HG02884 (cell line): ENCODE measurements around the gene PDIA5.

Source experiments
- ATAC-seq: cut with Tn5 transposase; IDR thresholded peaks from one replicate; pipeline ENCODE4 v1.9.1; 2021; ENCODE audit warnings: mild to moderate bottlenecking, moderate library complexity; ENCODE audit not compliant: unreplicated experiment

Gene PDIA5

GRCh38 chr3:123070510-123070909 is 3.7 kb downstream of the PDIA5 start:
- ATAC-seq = no peak

DNA sequence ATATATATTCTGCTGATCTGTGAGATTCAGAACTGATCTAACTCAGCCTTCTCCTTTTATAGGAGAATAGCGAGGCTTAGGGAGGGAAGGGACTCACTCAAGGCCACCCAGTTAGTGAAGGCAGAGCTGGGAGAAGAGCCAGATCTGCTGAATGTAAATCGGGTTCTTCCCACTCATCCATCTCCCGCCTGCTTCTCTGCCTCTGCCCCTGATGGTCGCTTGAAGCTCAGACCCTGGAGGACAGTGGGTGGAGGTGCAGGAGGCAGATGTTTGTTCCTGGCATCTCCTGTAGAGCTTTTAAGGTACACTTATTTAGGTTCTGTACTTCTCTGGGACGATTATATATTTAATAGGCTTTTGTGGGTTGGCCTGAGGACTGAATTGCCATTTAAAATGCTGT is 4.3 kb downstream of the PDIA5 start:
- no peak for ATAC-seq

DNA sequence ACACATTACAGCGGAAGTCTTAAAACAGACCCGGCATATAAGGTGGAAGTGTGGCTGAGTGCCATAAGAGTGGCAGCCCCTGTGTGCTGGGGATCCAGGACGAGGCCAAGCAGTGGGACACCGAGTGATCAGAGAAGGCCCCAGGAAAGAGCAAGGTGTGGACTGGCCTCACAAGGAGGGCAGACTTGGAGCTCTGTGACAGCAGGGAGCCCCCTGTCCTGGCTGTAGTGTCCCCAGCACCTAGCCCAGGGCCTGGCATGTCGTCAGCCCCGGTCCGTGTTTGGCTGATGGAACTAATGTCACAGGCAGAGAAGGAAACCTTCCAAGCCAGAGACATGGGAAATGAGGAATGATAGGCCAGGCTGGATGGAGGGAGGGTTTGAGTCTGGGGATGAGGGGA is 4.8 kb downstream of the PDIA5 start:
- ATAC-seq = no peak

DNA sequence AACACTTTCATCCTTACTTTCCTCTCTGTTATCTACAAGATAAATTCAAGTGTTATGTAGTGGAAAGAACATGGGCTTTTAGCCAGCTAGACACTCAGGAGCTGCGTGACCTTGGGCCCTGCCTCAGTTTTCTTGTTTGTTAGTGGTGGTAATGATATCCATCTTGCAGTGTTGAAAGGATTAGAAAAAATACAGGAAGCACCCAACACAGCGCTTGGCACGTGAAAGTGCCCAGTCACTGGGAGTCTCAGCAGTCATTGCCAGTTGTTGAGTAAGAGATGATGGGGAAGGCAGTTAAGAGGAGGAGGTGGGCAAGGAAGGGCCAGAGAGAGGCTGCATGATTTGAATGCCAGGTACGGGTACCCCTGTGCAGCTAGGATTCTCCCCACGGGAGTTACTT is 5.3 kb downstream of the PDIA5 start:
- no peak for ATAC-seq

- no peak for ATAC-seq
Measured at GRCh38 chr3:123072564-123072963, 5.7 kb downstream of the PDIA5 start.

DNA sequence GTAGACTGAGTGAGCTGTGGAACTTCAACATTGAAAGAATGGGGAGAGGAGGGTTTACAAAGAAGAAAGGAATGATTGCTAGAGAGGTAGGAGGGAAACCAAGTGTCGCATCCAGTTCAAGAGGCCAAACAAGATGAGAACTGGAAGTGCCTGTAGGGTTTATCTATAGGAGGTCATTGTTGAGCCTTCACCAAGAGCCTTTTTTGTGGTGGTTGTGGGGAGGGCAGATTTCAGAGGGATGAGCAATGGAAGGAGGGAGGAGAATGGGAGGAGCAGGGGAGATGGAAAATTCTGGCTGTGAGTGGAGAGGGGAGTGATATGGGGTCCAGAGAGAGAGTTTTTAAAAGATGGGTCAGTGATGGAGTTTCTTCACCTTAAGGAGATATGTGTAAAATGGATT is 8.5 kb downstream of the PDIA5 start:
- ATAC-seq = no peak

- no peak for ATAC-seq
Measured at GRCh38 chr3:123076112-123076495, 9.3 kb downstream of the PDIA5 start.

DNA sequence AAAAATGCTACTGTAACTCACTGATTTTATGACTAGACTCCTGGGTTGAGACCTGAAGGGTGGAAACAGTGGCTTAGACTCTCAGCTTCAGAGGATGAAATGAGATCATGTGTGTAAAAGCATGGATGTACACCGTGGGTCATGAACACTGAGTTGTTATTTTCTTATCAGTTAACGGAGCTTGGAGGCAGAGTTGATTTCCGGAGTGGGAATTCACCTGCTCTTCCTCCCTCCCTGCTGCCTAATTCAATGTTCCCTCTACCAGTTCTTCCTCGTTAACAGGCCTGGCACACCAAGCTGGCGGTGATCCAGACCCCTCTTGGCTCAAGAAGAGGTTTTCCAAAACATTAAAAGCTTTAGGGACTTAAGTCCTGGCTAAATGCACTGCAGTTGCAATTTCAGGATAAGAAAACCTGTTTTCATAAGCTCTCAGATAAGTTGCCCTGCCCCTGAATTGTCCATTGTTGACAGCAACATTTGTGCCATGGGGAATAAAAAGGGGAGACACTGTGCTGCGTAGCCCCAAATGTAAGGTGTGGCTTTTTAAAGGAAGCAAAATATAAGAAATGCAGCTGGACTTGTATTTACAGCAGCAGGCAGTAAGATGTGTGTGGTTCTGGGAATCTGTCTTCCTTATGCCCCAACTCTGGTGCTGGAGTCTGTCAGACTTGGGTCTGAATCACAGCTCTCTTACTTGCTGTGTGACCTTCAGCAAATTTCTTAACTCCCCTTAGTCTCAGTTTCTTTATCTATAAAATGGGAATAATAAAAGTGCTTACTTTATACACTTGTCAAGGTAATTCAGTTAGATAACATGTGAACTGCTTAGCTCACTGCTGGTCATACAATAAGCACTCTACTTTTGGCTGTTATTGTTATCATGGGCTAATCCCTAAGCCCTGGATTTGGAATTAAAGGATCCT is 9.9 kb downstream of the PDIA5 start:
- ATAC-seq = no peak

DNA sequence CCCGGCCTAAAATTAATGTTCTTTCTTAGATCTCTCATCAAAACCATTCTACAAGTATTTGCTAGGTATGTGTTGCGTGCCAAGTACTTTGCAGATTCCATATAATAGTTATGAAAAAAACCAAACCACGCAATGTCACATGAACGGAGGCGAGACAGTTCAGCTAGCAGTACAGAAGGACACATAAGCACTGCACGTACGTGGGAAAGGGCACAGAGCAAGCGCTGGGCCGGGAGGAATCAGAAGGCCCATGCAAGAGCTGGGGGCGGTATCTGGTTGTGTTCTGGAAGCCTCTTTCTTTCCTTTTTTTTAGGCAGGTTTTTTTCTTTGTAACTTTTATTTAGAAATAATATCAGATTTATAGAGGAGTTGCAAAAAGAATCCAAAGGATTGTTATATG is 11.3 kb downstream of the PDIA5 start:
- ATAC-seq = no peak

DNA sequence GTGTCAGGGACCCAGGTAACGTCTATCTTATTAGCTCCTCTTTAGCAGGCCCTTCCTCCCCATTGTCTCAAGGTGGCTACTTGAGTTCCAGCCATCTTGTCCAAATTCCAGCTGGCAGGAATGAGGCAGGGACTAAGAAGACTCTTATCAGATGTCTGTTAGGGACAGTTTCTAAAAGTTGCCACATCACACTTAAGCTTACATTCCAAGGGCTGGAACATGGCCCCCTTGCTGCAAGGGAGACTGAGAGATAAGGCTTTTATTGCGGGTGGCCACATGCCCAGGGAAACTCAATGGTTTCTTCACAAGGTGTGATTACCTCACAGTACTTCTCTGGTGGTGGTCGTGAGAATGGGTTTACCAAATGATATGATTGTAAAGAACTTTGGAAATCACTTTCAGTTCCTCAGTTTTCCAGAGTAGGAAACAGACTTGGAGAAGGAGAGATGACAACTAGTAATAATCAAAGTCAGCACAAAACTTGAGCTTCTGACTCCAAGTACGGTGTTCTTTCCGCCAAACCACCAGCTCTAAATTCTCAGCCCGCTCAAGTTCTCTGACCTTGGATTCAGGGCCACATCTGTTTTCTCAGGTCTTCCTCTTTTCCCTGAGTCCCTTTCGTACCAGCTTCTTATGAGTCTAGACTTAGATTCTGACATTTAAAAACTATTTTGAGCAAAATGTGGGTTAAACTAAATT is 14.2 kb downstream of the PDIA5 start:
- ATAC-seq = no peak

- no peak for ATAC-seq
Measured at GRCh38 chr3:123081718-123082369, 15.0 kb downstream of the PDIA5 start.

- ATAC-seq = no peak
Measured at GRCh38 chr3:123082370-123083065, 15.7 kb downstream of the PDIA5 start.

- ATAC-seq = no peak
Measured at GRCh38 chr3:123083383-123084124, 16.7 kb downstream of the PDIA5 start.

DNA sequence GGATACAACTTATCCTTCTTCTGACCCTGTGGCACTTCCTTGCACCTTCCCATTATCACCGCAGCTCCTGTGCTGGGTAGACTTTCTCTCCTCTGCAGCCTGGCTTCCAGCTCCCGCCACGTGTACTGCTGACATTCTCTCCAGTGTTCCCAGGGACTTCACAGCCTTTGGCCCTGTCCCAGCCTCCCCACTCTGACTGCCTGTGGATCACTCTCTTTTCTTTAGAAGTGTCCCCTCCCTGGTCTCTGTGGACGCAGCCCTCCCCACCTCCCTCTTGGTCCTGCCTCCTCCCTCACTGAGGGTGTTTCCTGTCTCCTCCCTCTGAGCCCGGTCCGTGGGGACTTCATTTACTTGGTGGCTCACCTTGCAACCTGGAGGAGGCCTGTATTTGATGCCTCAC is 17.4 kb downstream of the PDIA5 start:
- ATAC-seq = no peak

DNA sequence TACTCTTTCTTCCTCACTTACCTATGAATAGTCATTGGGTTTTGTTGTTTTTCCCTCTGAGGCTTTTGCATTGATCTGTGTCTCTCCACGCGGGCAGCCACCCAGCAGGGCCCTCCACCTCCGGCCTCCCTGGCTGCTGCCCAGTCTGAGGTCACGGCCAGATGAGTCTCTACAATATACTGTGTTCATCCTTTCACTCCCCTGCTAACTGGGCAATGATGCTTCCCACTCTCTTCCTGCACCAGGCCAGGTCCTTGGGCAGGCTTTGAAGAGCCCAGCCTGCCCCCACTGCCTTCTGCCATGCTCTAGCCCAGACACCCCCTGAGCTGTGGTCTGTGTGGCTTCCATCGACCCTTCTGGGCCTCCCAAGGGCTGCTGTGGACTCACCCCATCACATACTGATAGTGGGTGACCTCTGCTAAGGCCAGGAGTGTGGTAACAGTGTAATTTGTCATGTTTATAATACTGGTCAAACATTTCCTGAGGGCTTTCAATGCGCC is 18.0 kb downstream of the PDIA5 start:
- no peak for ATAC-seq

GRCh38 chr3:123085293-123085931 is 18.6 kb downstream of the PDIA5 start:
- ATAC-seq = no peak

- ATAC-seq = no peak
Measured at GRCh38 chr3:123085932-123086627, 19.3 kb downstream of the PDIA5 start.

- no peak for ATAC-seq
Measured at GRCh38 chr3:123088387-123088786, 21.6 kb downstream of the PDIA5 start.
